ENCODE results near the gene MAP7D3. TPM values are rescaled to one million over a fixed set of nuclear protein-coding genes. Genes with fewer than 3 reads are reported as not detected.

MAP7D3 gene
- total RNA-seq, 1 experiment from 2014 or later, result 19.0 TPM

DNA sequence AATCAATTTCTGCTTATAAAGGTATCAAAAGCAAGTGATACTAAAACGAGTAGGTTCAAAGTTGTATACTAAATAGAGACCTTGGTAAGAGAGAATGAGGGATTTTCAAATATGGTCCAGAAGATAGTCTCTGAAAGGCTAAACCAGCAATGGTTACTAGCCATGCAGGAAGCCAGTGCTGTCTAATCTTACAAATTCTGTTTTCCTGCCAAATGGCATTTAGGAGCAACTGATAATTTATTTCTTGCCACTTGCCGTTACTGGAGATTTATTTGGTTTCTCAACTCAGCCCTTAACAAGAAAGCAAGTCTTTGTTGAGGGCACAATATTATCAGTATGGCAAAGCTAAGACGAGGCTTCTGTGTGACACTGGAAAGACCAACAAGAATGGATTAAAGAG lies 47.2 kb downstream of the MAP7D3 start:
- no peak for DNase-seq
- H3F3A ChIP-seq (ENCODE audit: insufficient read depth, low read depth), result 0 out of 2 replicates have a peak, but pooled peaks cover 4% of the 10 kb centered on the region
- BruUV-seq (replicated peaks), result no TSS peak
- H3K9me3 ChIP-seq (ENCODE audit: insufficient read depth, low read depth), result no peaks in the 10 kb centered on the region
- H3K4me3 ChIP-seq, result no peak overlapping the region
- POLR2A ChIA-PET (ENCODE audit: unreplicated experiment), result no interaction called here
- H2AFZ ChIP-seq, result no peak overlapping the region
- H3K36me3 ChIP-seq (ENCODE audit: low read depth), result no peaks in the 10 kb centered on the region
- no peaks in the 10 kb centered on the region for H3K9me2 ChIP-seq (ENCODE audit: insufficient read depth)
- peaks cover 37% of the 10 kb centered on the region for H3K4me1 ChIP-seq (replicated peaks; ENCODE audit: insufficient read depth)
- H3K4me2 ChIP-seq, result peak overlapping the region; percentile 20; the same call in 1 of the 2 replicates
- intact Hi-C loops (cut with micrococcal nuclease; ENCODE audit: unreplicated experiment), result loop anchor here (5.0 kb wide), 1 partner anchor 177 kb away; no protein-coding TSS in a partner anchor
- CTCF ChIA-PET, result no interaction called here
- no peak overlapping the region for H3K27ac ChIP-seq
- H3K79me2 ChIP-seq (ENCODE audit: low read depth), result no peaks in the 10 kb centered on the region
- no peaks in the 10 kb centered on the region for H4K20me1 ChIP-seq (ENCODE audit: insufficient read depth)
- no peak for TF ChIP-seq EZH2 (IDR thresholded peaks at IDR 0.05; ENCODE audit: low read depth)
- TF ChIP-seq, protein P1, sequence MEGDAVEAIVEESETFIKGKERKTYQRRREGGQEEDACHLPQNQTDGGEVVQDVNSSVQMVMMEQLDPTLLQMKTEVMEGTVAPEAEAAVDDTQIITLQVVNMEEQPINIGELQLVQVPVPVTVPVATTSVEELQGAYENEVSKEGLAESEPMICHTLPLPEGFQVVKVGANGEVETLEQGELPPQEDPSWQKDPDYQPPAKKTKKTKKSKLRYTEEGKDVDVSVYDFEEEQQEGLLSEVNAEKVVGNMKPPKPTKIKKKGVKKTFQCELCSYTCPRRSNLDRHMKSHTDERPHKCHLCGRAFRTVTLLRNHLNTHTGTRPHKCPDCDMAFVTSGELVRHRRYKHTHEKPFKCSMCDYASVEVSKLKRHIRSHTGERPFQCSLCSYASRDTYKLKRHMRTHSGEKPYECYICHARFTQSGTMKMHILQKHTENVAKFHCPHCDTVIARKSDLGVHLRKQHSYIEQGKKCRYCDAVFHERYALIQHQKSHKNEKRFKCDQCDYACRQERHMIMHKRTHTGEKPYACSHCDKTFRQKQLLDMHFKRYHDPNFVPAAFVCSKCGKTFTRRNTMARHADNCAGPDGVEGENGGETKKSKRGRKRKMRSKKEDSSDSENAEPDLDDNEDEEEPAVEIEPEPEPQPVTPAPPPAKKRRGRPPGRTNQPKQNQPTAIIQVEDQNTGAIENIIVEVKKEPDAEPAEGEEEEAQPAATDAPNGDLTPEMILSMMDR (conservative IDR thresholded peaks at IDR 0.05), result no peak
- H3K27me3 ChIP-seq (ENCODE audit: insufficient read depth, low read depth), result no peaks in the 10 kb centered on the region

DNA sequence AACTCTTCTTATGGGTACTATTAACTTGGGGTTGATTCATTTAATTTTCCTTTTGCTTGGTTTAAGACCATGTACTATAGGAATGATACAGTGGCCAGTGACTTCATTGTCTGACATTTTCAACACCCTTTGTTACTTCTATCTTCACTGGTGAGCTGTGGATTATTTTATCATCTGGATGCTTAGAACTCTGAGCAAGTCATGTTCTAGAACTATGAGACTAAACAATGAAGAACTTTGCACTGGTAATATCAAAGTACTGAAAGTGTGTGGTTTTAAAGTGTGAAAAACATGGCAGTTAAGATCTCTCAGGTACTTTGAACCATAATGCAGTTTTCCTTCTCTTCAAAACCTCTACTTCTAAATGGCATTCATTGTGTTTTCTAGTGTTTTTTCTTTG lies 47.8 kb downstream of the MAP7D3 start:
- Histone ChIP-seq H3K27me3 (ENCODE audit: insufficient read depth, low read depth) (no peaks in the 10 kb centered on the region), H3K4me3 (no peak overlapping the region), H3K4me1 (replicated peaks; ENCODE audit: insufficient read depth) (peaks cover 37% of the 10 kb centered on the region), H3K79me2 (ENCODE audit: low read depth) (no peaks in the 10 kb centered on the region), H3K4me2 (peak overlapping the region; percentile 54), H3K9me3 (ENCODE audit: insufficient read depth, low read depth) (no peaks in the 10 kb centered on the region), H3K9me2 (ENCODE audit: insufficient read depth) (no peaks in the 10 kb centered on the region), H4K20me1 (ENCODE audit: insufficient read depth) (no peaks in the 10 kb centered on the region), H3K27ac (no peak overlapping the region), H3F3A (ENCODE audit: insufficient read depth, low read depth) (0 out of 2 replicates have a peak, but pooled peaks cover 4% of the 10 kb centered on the region), H3K36me3 (ENCODE audit: low read depth) (no peaks in the 10 kb centered on the region), H2AFZ (no peak overlapping the region)
- no peak for TF ChIP-seq EZH2 (IDR thresholded peaks at IDR 0.05; ENCODE audit: low read depth)
- TF ChIP-seq, protein P1 (conservative IDR thresholded peaks at IDR 0.05), result no peak
- no peak for DNase-seq
- ChIA-PET POLR2A (ENCODE audit: unreplicated experiment) (no interaction called here), CTCF (interaction anchor here (1.1 to 1.5 kb wide), 2 partner anchors 11 to 176 kb away, joined by 3 to 4 read pairs; no protein-coding TSS in a partner anchor)
- intact Hi-C loops (cut with micrococcal nuclease; ENCODE audit: unreplicated experiment), result loop anchor here (5.0 kb wide), 1 partner anchor 176 kb away; no protein-coding TSS in a partner anchor
- BruUV-seq (replicated peaks), result no TSS peak

DNA sequence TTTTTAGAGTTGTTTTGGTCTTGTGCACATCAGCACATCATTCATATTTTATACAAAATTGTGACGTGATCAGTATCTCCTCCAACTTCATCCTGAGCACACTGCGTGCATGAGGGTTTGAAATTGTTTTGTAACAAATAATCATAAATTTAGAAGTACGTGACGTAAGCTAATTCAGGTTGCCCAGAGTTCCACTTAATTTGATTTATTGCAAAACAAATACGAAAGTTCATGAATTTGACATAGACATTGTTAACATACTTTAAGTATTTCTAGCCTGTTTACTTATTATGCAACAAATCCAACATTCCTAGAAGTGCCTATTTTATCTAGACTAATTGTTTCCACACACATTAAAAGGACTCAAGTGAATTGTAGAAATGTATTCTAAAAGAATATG lies 48.3 kb downstream of the MAP7D3 start:
- Histone ChIP-seq H2AFZ (no peak overlapping the region), H3K9me3 (ENCODE audit: insufficient read depth, low read depth) (no peaks in the 10 kb centered on the region), H3K27me3 (ENCODE audit: insufficient read depth, low read depth) (no peaks in the 10 kb centered on the region), H3K27ac (no peak overlapping the region), H3K9me2 (ENCODE audit: insufficient read depth) (no peaks in the 10 kb centered on the region), H3F3A (ENCODE audit: insufficient read depth, low read depth) (0 out of 2 replicates have a peak, but pooled peaks cover 4% of the 10 kb centered on the region), H3K4me2 (peak overlapping the region; percentile 54), H4K20me1 (ENCODE audit: insufficient read depth) (no peaks in the 10 kb centered on the region), H3K4me1 (replicated peaks; ENCODE audit: insufficient read depth) (peaks cover 37% of the 10 kb centered on the region), H3K4me3 (no peak overlapping the region), H3K79me2 (ENCODE audit: low read depth) (no peaks in the 10 kb centered on the region), H3K36me3 (ENCODE audit: low read depth) (no peaks in the 10 kb centered on the region)
- no TSS peak for BruUV-seq (replicated peaks)
- POLR2A ChIA-PET (ENCODE audit: unreplicated experiment), result no interaction called here
- TF ChIP-seq, protein P1 (conservative IDR thresholded peaks at IDR 0.05), result no peak
- no peak for TF ChIP-seq EZH2 (IDR thresholded peaks at IDR 0.05; ENCODE audit: low read depth)
- CTCF ChIA-PET, result interaction anchor here (1.1 to 1.5 kb wide), 2 partner anchors 12 to 175 kb away, joined by 3 to 4 read pairs; no protein-coding TSS in a partner anchor
- intact Hi-C loops (cut with micrococcal nuclease; ENCODE audit: unreplicated experiment), result loop anchor here (5.0 kb wide), 1 partner anchor 176 kb away; no protein-coding TSS in a partner anchor
- DNase-seq, result peak in 1 of 2 experiments; percentile 92
